ENCODE data around the gene RBKS. TPM values are rescaled to one million over a fixed set of nuclear protein-coding genes. Genes with fewer than 3 reads are reported as not detected.

Gene RBKS
- total and polyA plus RNA-seq, 2 of the 8 experiments (the other 6 are each of a cell fraction or from before 2014, with no cell fraction given), result 1.1 to 1.5 TPM

DNA sequence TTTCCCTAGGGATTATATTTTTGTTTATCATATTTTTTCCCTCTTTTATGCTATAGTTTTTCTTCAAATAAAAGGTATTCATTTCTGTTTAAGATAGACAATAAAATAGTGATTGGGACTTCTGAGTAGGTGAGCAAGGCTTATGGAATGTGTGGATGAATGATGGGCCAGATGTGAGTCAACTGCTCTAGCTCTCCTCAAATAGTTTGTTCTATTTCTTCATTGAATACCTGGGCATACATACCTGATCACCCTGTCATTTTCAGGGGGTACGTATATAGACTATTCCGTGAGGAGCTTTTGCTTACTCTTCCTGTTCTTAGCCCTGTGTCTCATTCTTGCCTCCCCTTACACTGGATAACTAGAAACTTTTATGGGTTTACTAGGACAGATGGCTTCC lies 42.2 kb upstream of the RBKS start (continued):
- no peak for TF ChIP-seq SP1 (IDR thresholded peaks at IDR 0.05; ENCODE audit: low read depth, low read length)

All from H1 (cell line).